A549 (cell line): ENCODE data around the gene CPED1. TPM values are rescaled to one million over a fixed set of nuclear protein-coding genes. Genes with fewer than 3 reads are reported as not detected.

Experiments
- ATAC-seq, 2 experiments: fragments of 200-7000 bp in 1 of 2; fragments of >200 bp in 1 of 2; cut with Nextera tagmentation in 1 of 2; cut with Tn5 transposase in 1 of 2; 3 replicates each; pipeline versions ENCODE4 v1.8.0 to v1.9.1; 2018 to 2020; ENCODE audit warnings: mild to moderate bottlenecking in 1 of 2, moderate library complexity in 1 of 2
- CTCF ChIA-PET: fragments of 300-600 bp; sonication (Branson Sonifier 250); formaldehyde crosslinking; extraction: SDS; loops from one replicate; lab custom pipeline; 2021; ENCODE audit warnings: antibody characterized with exemption, inconsistent platforms; lab: Yijun Ruan, JAX
- POLR2A ChIA-PET: fragments of 350-600 bp; formaldehyde crosslinking; extraction: SDS; loops from one replicate; lab custom pipeline; 2021; ENCODE audit warnings: antibody characterized with exemption, inconsistent platforms; lab: Yijun Ruan, JAX
- DNase-seq, 2 experiments: peaks; one replicate each; pipeline versions ENCODE4 v3.0.0 to v3.0.0-alpha.2; 2011 to 2016; ENCODE audit warnings: low read depth in 1 of 2, low spot score in 1 of 2
- FAIRE-seq: peaks from 2 replicates; lab custom pipeline; 2011; peaks lifted over from hg19 to GRCh38; lab: Jason Lieb, UNC
- H3K27ac ChIP-seq, 2 experiments: fragments of >200 bp; sonication (Bioruptor Twin); formaldehyde crosslinking; 3 replicates each; pipeline ENCODE4 v1.5.1; 2016 to 2017
- H3K4me1 ChIP-seq: fragments of >200 bp; sonication (Bioruptor Twin); formaldehyde crosslinking; 3 replicates; pipeline ENCODE4 v1.6.1; 2016
- H3K4me2 ChIP-seq: fragments of >200 bp; sonication (Bioruptor Twin); formaldehyde crosslinking; 3 replicates; pipeline ENCODE4 v1.6.1; 2016
- H3K4me3 ChIP-seq: fragments of >200 bp; sonication (Bioruptor Twin); formaldehyde crosslinking; 3 replicates; pipeline ENCODE4 v1.5.1; 2016
- H3K9me3 ChIP-seq: fragments of >200 bp; sonication (Bioruptor Twin); formaldehyde crosslinking; 3 replicates; pipeline ENCODE4 v1.6.1; 2016
- CHD2 ChIP-seq: fragments of 150-350 bp; IDR thresholded peaks from 2 replicates; pipeline ENCODE4 v1.6.1; 2014; ENCODE audit warnings: low read length; ENCODE audit not compliant: partially characterized antibody
- EP300 ChIP-seq, 2 experiments: fragments of >200 bp; sonication (Bioruptor Twin); formaldehyde crosslinking; IDR thresholded peaks; 2 replicates in 1 of 2; 3 replicates in 1 of 2; pipeline ENCODE4 v1.6.1; 2016 to 2017
- JUN ChIP-seq, 2 experiments: fragments of >200 bp; sonication (Bioruptor Twin); formaldehyde crosslinking; IDR thresholded peaks; 2 replicates in 1 of 2; 3 replicates in 1 of 2; pipeline ENCODE4 v1.6.1; 2016 to 2017
- KDM1A ChIP-seq: fragments of 200-600 bp; sonication (generic); IDR thresholded peaks from 2 replicates; pipeline ENCODE4 v1.6.1; 2016; ENCODE audit warnings: low read depth, mild to moderate bottlenecking
- MYC ChIP-seq: IDR thresholded peaks from 2 replicates; pipeline ENCODE4 v1.6.1; 2012; ENCODE audit warnings: mild to moderate bottlenecking, inconsistent platforms, low read length, improper control_type of control experiment, borderline replicate concordance
- POLR2AphosphoS2 ChIP-seq: conservative IDR thresholded peaks from 2 replicates; pipeline ENCODE4 v1.6.1; 2012; ENCODE audit warnings: low read length, improper control_type of control experiment, inconsistent platforms
- RARB ChIP-seq: fragments of 250-450 bp; sonication (Bioruptor Pico); IDR thresholded peaks from 2 replicates; pipeline ENCODE4 v1.8.0; 2021; ENCODE audit warnings: mild to moderate bottlenecking, moderate library complexity
- RFX5 ChIP-seq: fragments of 450-650 bp; IDR thresholded peaks from 2 replicates; pipeline ENCODE4 v1.7.1; 2014; ENCODE audit warnings: antibody characterized with exemption, mild to moderate bottlenecking, moderate library complexity
- SMC3 ChIP-seq: fragments of >200 bp; sonication (Bioruptor Twin); formaldehyde crosslinking; IDR thresholded peaks from 3 replicates; pipeline ENCODE4 v1.6.1; 2018; ENCODE audit warnings: inconsistent platforms
- TP53 ChIP-seq: fragments of 250-450 bp; sonication (Bioruptor Pico); IDR thresholded peaks from 2 replicates; pipeline ENCODE4 v1.5.0; 2021; ENCODE audit warnings: mild to moderate bottlenecking, moderate library complexity
- ZFP36 ChIP-seq: fragments of 450-650 bp; IDR thresholded peaks from 2 replicates; pipeline ENCODE4 v1.6.1; 2014; ENCODE audit warnings: borderline replicate concordance; ENCODE audit not compliant: partially characterized antibody
- ZNF302 ChIP-seq: fragments of 250-450 bp; sonication (Bioruptor Pico); IDR thresholded peaks from 2 replicates; pipeline ENCODE4 v1.9.0; 2021; ENCODE audit warnings: inconsistent platforms, mild to moderate bottlenecking, moderate library complexity
- WGBS: methylation state at CpG from one replicate; pipeline ENCODE4 v1.1.6; 2017; ENCODE audit errors: missing lambda C conversion rate; 5-methylcytosine and 5-hydroxymethylcytosine counted together
- polyA plus RNA-seq, 4 experiments: library from polyadenylated mRNA; depleted of rRNA in 3 of 4; stranded (reverse); fragments of >200 nt; fragmentation: RNase III in 1 of 4; extraction: RNeasy Plus Mini Kit Qiagen cat#74134 plus additional on column Dnase treatment in 1 of 4; gene quantifications; 2 replicates in 3 of 4; 3 replicates in 1 of 4; pipeline ENCODE4 v1.2.3, GENCODE V29; 2011 to 2017
- TF ChIP-seq, protein P1 (sequence below): fragments of 250-450 bp; sonication (Bioruptor Pico); IDR thresholded peaks from 2 replicates; pipeline ENCODE4 v1.5.0; 2021; ENCODE audit warnings: mild to moderate bottlenecking, moderate library complexity, borderline replicate concordance
- TF ChIP-seq, protein P2 (sequence below): fragments of 150-350 bp; IDR thresholded peaks from 2 replicates; pipeline ENCODE4 v1.6.1; 2014; ENCODE audit warnings: low read depth, mild to moderate bottlenecking, low read length
- TF ChIP-seq, protein P3 (sequence below): fragments of >200 bp; sonication (Bioruptor Twin); formaldehyde crosslinking; IDR thresholded peaks from 3 replicates; pipeline ENCODE4 v1.6.1; 2016
- TF ChIP-seq, protein P4 (sequence below): IDR thresholded peaks from 2 replicates; pipeline ENCODE4 v1.6.1; 2012
- TF ChIP-seq, protein P5 (sequence below): IDR thresholded peaks from 2 replicates; pipeline ENCODE4 v1.6.1; 2012
- TF ChIP-seq, protein P6 (sequence below): fragments of 250-450 bp; sonication (Bioruptor Pico); IDR thresholded peaks from 2 replicates; pipeline ENCODE4 v1.5.0; 2020; ENCODE audit warnings: low read depth, mild to moderate bottlenecking, moderate library complexity

The CPED1 gene
- polyA plus RNA-seq, 2 of the 4 experiments (the other 2 are of a cell fraction), result 0.03 TPM; not detected in 1

DNA sequence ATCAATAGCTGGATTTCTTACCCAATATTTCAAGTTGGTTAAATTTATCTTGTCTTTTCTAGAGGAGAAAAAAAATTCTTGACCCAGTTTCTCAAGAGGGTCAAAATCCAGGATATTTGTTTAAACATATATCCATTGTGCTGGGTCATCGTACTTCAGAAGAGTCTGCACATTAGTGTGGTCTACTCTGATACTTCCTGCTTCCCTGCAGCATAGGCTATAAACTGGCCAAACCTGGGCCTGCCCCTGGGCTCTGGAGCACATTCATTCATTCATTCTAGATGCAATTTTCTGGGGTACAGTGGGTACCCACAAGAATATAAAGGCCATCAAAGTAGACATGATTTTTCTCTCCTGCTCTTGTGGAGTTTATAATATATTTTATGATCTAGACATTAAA is 198.2 kb downstream of the CPED1 start:
- POLR2A ChIA-PET, result no interaction called here
- CTCF ChIA-PET, result no interaction called here

DNA sequence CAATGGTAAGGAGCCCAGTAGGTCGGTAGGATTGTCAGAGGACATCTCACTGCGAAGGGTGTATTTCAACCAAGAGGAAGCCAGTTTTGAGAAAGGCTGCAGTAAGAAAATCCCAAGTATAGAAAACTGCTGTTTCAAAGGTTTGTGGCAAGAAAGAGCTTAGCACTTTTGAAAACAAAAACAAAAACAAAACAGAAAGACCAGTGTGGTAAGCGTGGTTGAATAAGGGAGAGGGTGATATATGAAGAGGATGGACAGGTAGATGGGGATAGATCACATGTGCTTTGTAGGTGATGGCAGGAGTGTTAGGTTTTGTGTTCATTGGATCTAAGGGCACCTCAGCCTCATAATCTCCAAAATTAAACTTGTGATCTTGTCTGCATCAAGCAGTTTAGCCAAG is 198.7 kb downstream of the CPED1 start:
- ATAC-seq (no peak), FAIRE-seq (no peak), DNase-seq (no peak)
- POLR2A ChIA-PET, result no interaction called here
- 8% methylated on average over 3 of the region's 3 CpGs for WGBS
- Histone ChIP-seq H3K4me3 (no peak overlapping the region), H3K9me3 (no peaks in the 10 kb centered on the region), H3K4me2 (no peak overlapping the region), H3K4me1 (no peaks in the 10 kb centered on the region), H3K27ac (no peak overlapping the region)
- TF ChIP-seq, protein P1, sequence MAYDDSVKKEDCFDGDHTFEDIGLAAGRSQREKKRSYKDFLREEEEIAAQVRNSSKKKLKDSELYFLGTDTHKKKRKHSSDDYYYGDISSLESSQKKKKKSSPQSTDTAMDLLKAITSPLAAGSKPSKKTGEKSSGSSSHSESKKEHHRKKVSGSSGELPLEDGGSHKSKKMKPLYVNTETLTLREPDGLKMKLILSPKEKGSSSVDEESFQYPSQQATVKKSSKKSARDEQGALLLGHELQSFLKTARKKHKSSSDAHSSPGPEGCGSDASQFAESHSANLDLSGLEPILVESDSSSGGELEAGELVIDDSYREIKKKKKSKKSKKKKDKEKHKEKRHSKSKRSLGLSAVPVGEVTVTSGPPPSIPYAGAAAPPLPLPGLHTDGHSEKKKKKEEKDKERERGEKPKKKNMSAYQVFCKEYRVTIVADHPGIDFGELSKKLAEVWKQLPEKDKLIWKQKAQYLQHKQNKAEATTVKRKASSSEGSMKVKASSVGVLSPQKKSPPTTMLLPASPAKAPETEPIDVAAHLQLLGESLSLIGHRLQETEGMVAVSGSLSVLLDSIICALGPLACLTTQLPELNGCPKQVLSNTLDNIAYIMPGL (CRISPR knock-in tag), result no peak
- TF ChIP-seq ZNF302 (CRISPR knock-in tag), result no peak
- TF ChIP-seq ZFP36, result no peak
- no peak for TF ChIP-seq RFX5
- TF ChIP-seq, protein P2, sequence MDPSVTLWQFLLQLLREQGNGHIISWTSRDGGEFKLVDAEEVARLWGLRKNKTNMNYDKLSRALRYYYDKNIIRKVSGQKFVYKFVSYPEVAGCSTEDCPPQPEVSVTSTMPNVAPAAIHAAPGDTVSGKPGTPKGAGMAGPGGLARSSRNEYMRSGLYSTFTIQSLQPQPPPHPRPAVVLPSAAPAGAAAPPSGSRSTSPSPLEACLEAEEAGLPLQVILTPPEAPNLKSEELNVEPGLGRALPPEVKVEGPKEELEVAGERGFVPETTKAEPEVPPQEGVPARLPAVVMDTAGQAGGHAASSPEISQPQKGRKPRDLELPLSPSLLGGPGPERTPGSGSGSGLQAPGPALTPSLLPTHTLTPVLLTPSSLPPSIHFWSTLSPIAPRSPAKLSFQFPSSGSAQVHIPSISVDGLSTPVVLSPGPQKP, result no peak
- no peak for TF ChIP-seq SMC3
- no peak for TF ChIP-seq JUN (IDR thresholded peaks at IDR 0.05)
- TF ChIP-seq MYC, result no peak
- TF ChIP-seq, protein P3, sequence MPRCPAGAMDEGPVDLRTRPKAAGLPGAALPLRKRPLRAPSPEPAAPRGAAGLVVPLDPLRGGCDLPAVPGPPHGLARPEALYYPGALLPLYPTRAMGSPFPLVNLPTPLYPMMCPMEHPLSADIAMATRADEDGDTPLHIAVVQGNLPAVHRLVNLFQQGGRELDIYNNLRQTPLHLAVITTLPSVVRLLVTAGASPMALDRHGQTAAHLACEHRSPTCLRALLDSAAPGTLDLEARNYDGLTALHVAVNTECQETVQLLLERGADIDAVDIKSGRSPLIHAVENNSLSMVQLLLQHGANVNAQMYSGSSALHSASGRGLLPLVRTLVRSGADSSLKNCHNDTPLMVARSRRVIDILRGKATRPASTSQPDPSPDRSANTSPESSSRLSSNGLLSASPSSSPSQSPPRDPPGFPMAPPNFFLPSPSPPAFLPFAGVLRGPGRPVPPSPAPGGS, result no peak
- CTCF ChIA-PET, result no interaction called here

More for the DNA sequence above, 198.2 kb downstream of the CPED1 start:
- H3K9me3 ChIP-seq, result no peaks in the 10 kb centered on the region
- 9% methylated on average over 1 of the region's 1 CpG for WGBS
- H3K4me2 ChIP-seq, result no peak overlapping the region
- H3K4me1 ChIP-seq, result no peaks in the 10 kb centered on the region
- FAIRE-seq (no peak), ATAC-seq (no peak), DNase-seq (no peak)
- TF ChIP-seq, protein P4, sequence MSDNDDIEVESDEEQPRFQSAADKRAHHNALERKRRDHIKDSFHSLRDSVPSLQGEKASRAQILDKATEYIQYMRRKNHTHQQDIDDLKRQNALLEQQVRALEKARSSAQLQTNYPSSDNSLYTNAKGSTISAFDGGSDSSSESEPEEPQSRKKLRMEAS, result no peak
- TF ChIP-seq RFX5, result no peak
- TF ChIP-seq POLR2AphosphoS2, result no peak
- TF ChIP-seq, protein P5, sequence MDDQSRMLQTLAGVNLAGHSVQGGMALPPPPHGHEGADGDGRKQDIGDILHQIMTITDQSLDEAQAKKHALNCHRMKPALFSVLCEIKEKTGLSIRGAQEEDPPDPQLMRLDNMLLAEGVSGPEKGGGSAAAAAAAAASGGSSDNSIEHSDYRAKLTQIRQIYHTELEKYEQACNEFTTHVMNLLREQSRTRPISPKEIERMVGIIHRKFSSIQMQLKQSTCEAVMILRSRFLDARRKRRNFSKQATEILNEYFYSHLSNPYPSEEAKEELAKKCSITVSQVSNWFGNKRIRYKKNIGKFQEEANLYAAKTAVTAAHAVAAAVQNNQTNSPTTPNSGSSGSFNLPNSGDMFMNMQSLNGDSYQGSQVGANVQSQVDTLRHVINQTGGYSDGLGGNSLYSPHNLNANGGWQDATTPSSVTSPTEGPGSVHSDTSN, result no peak
- no peak for TF ChIP-seq RARB (CRISPR knock-in tag)
- TF ChIP-seq EP300 (IDR thresholded peaks at IDR 0.05), result no peak
- no peak for TF ChIP-seq SMC3
- TF ChIP-seq, protein P6, sequence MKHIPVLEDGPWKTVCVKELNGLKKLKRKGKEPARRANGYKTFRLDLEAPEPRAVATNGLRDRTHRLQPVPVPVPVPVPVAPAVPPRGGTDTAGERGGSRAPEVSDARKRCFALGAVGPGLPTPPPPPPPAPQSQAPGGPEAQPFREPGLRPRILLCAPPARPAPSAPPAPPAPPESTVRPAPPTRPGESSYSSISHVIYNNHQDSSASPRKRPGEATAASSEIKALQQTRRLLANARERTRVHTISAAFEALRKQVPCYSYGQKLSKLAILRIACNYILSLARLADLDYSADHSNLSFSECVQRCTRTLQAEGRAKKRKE (CRISPR knock-in tag), result no peak
- TF ChIP-seq CHD2, result no peak
- no peak for TF ChIP-seq TP53
- no peak for TF ChIP-seq KDM1A
- no peak overlapping the region for H3K4me3 ChIP-seq
- H3K27ac ChIP-seq, result no peak overlapping the region
